ENCODE data around the gene ATP2B1. TPM values are rescaled to one million over a fixed set of nuclear protein-coding genes. Genes with fewer than 3 reads are reported as not detected.

Gene ATP2B1
- total and polyA plus RNA-seq, 2 donors (not counting 1 experiment from before 2014, with no cell fraction given) = 26.1 to 238 TPM

DNA sequence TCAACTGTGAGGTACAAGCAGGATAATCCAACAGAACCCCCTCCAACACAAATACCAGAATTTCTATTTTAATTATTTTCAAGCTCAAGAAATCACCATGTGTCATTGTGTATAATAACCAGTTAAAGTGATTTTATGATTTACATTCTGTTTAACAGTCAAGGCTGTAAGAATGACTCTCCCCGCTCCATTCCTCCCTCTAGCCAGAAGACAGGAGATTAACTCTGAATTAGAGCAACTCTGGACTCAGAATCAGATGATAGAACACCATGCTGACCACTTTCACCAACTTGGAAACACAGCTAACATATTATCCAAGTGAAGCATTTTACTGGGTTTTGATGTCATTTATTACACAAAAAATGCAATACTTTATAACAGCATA lies 71.9 kb downstream of the ATP2B1 start:
- POLR2A ChIA-PET = interaction anchor here (0.6 to 0.7 kb wide), 2 partner anchors 82 to 289 kb away, joined by 3 read pairs; no protein-coding TSS in a partner anchor
- Mint-ChIP-seq H3K4me3 (no peak overlapping the region), H3K4me1 (peaks cover 13% of the 10 kb centered on the region), H3K9me3 (ENCODE audit: insufficient read depth) (no peaks in the 10 kb centered on the region), H3K27ac (no peak overlapping the region), H3K27me3 (no peaks in the 10 kb centered on the region)
- WGBS (ENCODE audit: insufficient coverage) = no CpG with 5 or more reads among the region's 1 CpG
- Histone ChIP-seq H3K4me1 (ENCODE audit: control insufficient read depth in 2 of 2, insufficient read depth in 2 of 2, low read length in 2 of 2) (no peaks in the 10 kb centered on the region), H3K9me3 (ENCODE audit: control extremely low read depth in 1 of 3, control insufficient read depth in 2 of 3, insufficient read depth in 1 of 3, low read length in 2 of 3) (no peaks in the 10 kb centered on the region), H3K27me3 (replicated peaks in 1 of 4; ENCODE audit: control extremely low read depth in 1 of 4, control insufficient read depth in 3 of 4, insufficient read depth in 4 of 4, low read length in 3 of 4) (no peaks in the 10 kb centered on the region), H3K4me2 (replicated peaks; ENCODE audit: low read depth, low read length, poor library complexity, severe bottlenecking) (no peak overlapping the region), H3K36me3 (replicated peaks in 1 of 2; ENCODE audit: control extremely low read depth in 1 of 2, control insufficient read depth in 1 of 2, extremely low read depth in 1 of 2, insufficient read depth in 2 of 2, low read length in 1 of 2) (peaks cover 18 to 68% of the 10 kb centered on the region in 2 experiments), H4K20me1 (ENCODE audit: control insufficient read depth, insufficient read depth, low read length, poor library complexity, severe bottlenecking) (peaks cover 43% of the 10 kb centered on the region), H2AFZ (ENCODE audit: insufficient read depth, low read depth, low read length, poor library complexity, severe bottlenecking) (no peak overlapping the region), H3K9ac (ENCODE audit: low read length) (no peak overlapping the region), H3K79me2 (ENCODE audit: control insufficient read depth, insufficient read depth, low read length) (peaks cover 13% of the 10 kb centered on the region), H3K27ac (ENCODE audit: low read length in 2 of 2) (peak overlapping the region in 1 of 2 donors; percentile 25), H3K4me3 (ENCODE audit: control extremely low read depth in 1 of 5, extremely low read depth in 1 of 5, insufficient read depth in 1 of 5, low read depth in 2 of 5, low read length in 4 of 5) (no peak overlapping the region)
- CTCF ChIA-PET = interaction anchor here (1.0 to 5.4 kb wide), 2 partner anchors 64 to 378 kb away, joined by 4 to 22 read pairs; no protein-coding TSS in a partner anchor
- intact Hi-C loops (cut with micrococcal nuclease) = no loop called here
- no peak for DNase-seq
- ATAC-seq (ENCODE audit: low read depth) = no peak
- TF ChIP-seq, protein P1, sequence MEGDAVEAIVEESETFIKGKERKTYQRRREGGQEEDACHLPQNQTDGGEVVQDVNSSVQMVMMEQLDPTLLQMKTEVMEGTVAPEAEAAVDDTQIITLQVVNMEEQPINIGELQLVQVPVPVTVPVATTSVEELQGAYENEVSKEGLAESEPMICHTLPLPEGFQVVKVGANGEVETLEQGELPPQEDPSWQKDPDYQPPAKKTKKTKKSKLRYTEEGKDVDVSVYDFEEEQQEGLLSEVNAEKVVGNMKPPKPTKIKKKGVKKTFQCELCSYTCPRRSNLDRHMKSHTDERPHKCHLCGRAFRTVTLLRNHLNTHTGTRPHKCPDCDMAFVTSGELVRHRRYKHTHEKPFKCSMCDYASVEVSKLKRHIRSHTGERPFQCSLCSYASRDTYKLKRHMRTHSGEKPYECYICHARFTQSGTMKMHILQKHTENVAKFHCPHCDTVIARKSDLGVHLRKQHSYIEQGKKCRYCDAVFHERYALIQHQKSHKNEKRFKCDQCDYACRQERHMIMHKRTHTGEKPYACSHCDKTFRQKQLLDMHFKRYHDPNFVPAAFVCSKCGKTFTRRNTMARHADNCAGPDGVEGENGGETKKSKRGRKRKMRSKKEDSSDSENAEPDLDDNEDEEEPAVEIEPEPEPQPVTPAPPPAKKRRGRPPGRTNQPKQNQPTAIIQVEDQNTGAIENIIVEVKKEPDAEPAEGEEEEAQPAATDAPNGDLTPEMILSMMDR (IDR thresholded peaks at IDR 0.05) = no peak
- no peak for TF ChIP-seq EZH2 (IDR thresholded peaks at IDR 0.05; ENCODE audit: borderline replicate concordance, insufficient read depth, low read depth, low read length, poor library complexity, severe bottlenecking)

DNA sequence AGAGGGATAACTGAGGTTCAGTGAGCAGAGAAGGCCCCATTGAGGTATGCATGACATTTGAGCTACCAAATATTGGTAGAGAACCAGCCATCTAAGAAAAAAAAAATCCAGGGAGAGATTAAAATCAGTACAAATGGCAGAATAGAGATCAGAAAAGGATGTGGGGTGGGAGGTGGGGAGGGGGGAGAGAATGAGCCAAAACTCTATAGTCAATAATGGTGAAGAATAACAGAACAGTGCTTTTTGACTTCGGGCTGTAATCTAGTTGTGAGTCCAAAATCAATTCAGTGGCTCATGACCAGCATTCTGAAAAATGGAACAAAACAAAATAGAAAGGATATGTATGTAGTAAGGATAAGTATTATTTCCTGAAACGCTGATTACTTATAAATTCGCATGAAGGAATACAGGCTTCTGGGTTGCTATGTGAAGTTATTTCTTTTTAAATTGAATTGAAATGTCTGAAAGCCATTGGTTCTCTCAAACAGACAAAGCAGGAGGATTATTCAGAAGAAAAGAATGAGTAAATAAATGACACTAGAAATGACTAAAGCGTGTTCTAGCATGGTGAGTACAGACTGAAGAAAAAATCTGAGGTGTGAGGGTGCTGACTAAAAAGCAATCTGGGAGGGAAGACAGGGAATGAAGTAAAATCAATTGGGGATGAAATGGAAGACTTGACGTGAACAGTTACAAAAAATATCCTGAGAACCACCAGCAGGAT lies 72.4 kb downstream of the ATP2B1 start:
- Mint-ChIP-seq H3K4me3 (no peak overlapping the region), H3K9me3 (ENCODE audit: insufficient read depth) (no peaks in the 10 kb centered on the region), H3K4me1 (peaks cover 13% of the 10 kb centered on the region), H3K27me3 (no peaks in the 10 kb centered on the region), H3K27ac (no peak overlapping the region)
- Histone ChIP-seq H4K20me1 (ENCODE audit: control insufficient read depth, insufficient read depth, low read length, poor library complexity, severe bottlenecking) (peaks cover 39% of the 10 kb centered on the region), H3K27ac (ENCODE audit: low read length in 2 of 2) (peak overlapping the region in 1 of 2 donors; percentile 25), H3K4me2 (replicated peaks; ENCODE audit: low read depth, low read length, poor library complexity, severe bottlenecking) (no peak overlapping the region), H3K27me3 (replicated peaks in 1 of 4; ENCODE audit: control extremely low read depth in 1 of 4, control insufficient read depth in 3 of 4, insufficient read depth in 4 of 4, low read length in 3 of 4) (no peaks in the 10 kb centered on the region), H3K4me3 (ENCODE audit: control extremely low read depth in 1 of 5, extremely low read depth in 1 of 5, insufficient read depth in 1 of 5, low read depth in 2 of 5, low read length in 4 of 5) (no peak overlapping the region), H2AFZ (ENCODE audit: insufficient read depth, low read depth, low read length, poor library complexity, severe bottlenecking) (no peak overlapping the region), H3K4me1 (ENCODE audit: control insufficient read depth in 2 of 2, insufficient read depth in 2 of 2, low read length in 2 of 2) (no peaks in the 10 kb centered on the region), H3K79me2 (ENCODE audit: control insufficient read depth, insufficient read depth, low read length) (peaks cover 13% of the 10 kb centered on the region), H3K36me3 (replicated peaks in 1 of 2; ENCODE audit: control extremely low read depth in 1 of 2, control insufficient read depth in 1 of 2, extremely low read depth in 1 of 2, insufficient read depth in 2 of 2, low read length in 1 of 2) (peaks cover 14 to 67% of the 10 kb centered on the region in 2 experiments), H3K9ac (ENCODE audit: low read length) (no peak overlapping the region), H3K9me3 (ENCODE audit: control extremely low read depth in 1 of 3, control insufficient read depth in 2 of 3, insufficient read depth in 1 of 3, low read length in 2 of 3) (no peaks in the 10 kb centered on the region)
- CTCF ChIA-PET = interaction anchor here (1.0 to 5.4 kb wide), 2 partner anchors 64 to 378 kb away, joined by 4 to 22 read pairs; no protein-coding TSS in a partner anchor
- no peak for DNase-seq
- ATAC-seq (ENCODE audit: low read depth) = no peak
- WGBS (ENCODE audit: insufficient coverage) = 75% methylated on average over 4 of the region's 5 CpGs
- no peak for TF ChIP-seq EZH2 (IDR thresholded peaks at IDR 0.05; ENCODE audit: borderline replicate concordance, insufficient read depth, low read depth, low read length, poor library complexity, severe bottlenecking)
- POLR2A ChIA-PET = interaction anchor here (0.7 kb wide), 1 partner anchor 367 kb away, joined by 3 read pairs; no protein-coding TSS in a partner anchor
- intact Hi-C loops (cut with micrococcal nuclease) = no loop called here
